ENCODE measurements around the gene ADRA2C.

Gene ADRA2C

DNA sequence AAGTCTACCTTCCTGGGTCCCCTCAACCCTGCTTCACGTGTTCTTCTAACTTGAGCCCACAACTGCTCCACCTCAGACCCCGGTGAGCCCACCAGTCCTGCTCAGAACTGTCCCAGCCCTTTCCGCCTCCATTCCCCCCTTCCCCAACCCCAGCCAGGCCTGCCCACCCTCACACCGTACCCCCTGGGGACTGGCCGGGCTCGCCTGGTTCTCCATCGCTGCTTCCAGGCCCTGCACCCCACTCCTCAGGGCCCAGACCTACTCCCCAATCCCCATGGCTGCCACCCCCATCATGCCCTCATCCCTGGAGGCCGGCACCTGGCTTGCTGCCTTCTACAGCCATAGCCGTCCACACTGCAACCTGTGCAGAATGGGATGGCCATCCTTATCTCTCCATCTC, 23.4 kb downstream of the ADRA2C start:
- Histone ChIP-seq H3K9ac (no peak overlapping the region), H3K36me3 (no peaks in the 10 kb centered on the region), H4K20me1 (peaks cover 0 to 61% (median 0%) of the 10 kb centered on the region in 11 experiments; a peak in 9 of 22 replicates), H3K27me3 (no peaks in the 10 kb centered on the region; a peak in 1 of 22 replicates), H3K4me1 (peaks cover 0 to 6% (median 0%) of the 10 kb centered on the region in 10 experiments; a peak in 5 of 20 replicates), H3K4me3 (no peak overlapping the region), H3K9me3 (replicated peaks in 1 of 11) (peaks cover 0 to 10% (median 0%) of the 10 kb centered on the region in 11 experiments; a peak in 6 of 22 replicates), H3K27ac (no peak overlapping the region), H3K4me2 (no peak overlapping the region)
- TF ChIP-seq Cebpa-rat (IDR thresholded peaks at IDR 0.05): no peak

DNA sequence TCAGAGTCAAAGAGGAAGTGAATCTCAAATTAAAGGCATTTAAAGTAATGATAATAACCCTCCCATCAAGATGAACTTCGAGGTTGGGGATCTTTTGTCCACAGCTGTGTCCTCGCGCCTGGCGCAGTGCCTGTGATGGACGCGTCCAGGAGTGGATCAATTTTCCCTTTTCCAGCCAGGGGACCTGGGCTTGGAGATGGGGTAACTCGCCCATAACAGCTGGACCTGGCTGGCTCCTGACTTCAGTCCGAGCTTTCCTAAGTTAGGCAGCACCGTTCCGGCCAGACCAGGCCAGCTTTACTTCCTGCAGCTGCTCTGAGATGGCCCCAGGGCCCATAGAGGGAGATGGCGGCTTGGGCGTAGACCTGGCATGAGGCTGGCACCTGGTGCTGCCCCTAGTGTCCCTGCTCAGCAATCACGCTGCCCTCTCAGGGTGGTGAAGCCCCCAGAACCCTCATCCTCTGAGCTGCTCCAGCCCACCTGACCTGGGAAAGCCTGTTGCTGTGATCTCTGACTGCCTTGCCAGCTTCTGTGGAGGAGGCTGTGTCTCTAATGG, 23.9 kb downstream of the ADRA2C start:
- no peak overlapping the region for H3K9ac ChIP-seq
- TF ChIP-seq Cebpa-rat (IDR thresholded peaks at IDR 0.05): no peak
- no peak overlapping the region for H3K4me2 ChIP-seq
- no peak overlapping the region for H3K27ac ChIP-seq
- H3K4me3 ChIP-seq: no peak overlapping the region
- H3K9me3 ChIP-seq (replicated peaks in 1 of 11): peaks cover under 1 to 15% (median 5%) of the 10 kb centered on the region in 11 experiments; a peak in 17 of 22 replicates
- H4K20me1 ChIP-seq: peaks cover 0 to 60% (median 0%) of the 10 kb centered on the region in 11 experiments; a peak in 9 of 22 replicates
- peaks cover 0 to under 1% (median 0%) of the 10 kb centered on the region in 10 experiments; a peak in 1 of 20 replicates for H3K4me1 ChIP-seq
- no peaks in the 10 kb centered on the region; a peak in 1 of 22 replicates for H3K27me3 ChIP-seq
- H3K36me3 ChIP-seq: no peaks in the 10 kb centered on the region

DNA sequence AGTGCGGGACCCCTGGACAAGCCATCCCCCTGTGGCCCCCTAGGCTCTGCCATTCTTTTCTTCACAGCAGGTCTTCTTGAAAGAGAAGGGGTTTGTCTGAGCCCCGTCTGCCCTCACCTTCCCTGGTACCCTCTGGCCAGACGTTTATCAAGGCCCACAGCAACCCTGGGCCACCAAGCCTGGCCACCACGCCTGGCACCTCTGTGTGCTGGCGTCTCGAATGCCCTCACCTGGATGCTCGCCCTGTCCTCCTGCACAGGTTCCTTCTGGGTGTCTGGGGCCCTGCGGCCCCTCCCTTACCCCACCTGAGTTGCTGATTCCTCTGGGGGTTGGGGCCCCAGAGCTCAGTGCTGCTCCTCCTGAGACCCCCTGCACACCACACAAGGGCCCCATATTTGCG, 25.1 kb downstream of the ADRA2C start:
- Histone ChIP-seq H3K4me2 (no peak overlapping the region), H3K9me3 (replicated peaks in 1 of 11) (peaks cover 11 to 26% (median 16%) of the 10 kb centered on the region in 11 experiments), H3K4me1 (no peaks in the 10 kb centered on the region), H4K20me1 (peaks cover 0 to 49% (median 0%) of the 10 kb centered on the region in 11 experiments; a peak in 9 of 22 replicates), H3K9ac (no peak overlapping the region), H3K4me3 (no peak overlapping the region), H3K27me3 (no peaks in the 10 kb centered on the region; a peak in 1 of 22 replicates), H3K36me3 (no peaks in the 10 kb centered on the region), H3K27ac (no peak overlapping the region)
- no peak for TF ChIP-seq Cebpa-rat (IDR thresholded peaks at IDR 0.05)

- H3K27me3 ChIP-seq: no peaks in the 10 kb centered on the region; a peak in 1 of 22 replicates
- TF ChIP-seq Cebpa-rat (IDR thresholded peaks at IDR 0.05): no peak
- H3K4me3 ChIP-seq: no peak overlapping the region
- no peak overlapping the region for H3K4me2 ChIP-seq
- no peaks in the 10 kb centered on the region for H3K4me1 ChIP-seq
- H3K27ac ChIP-seq: no peak overlapping the region
- no peaks in the 10 kb centered on the region for H3K36me3 ChIP-seq
- H3K9ac ChIP-seq: no peak overlapping the region
- H4K20me1 ChIP-seq: peaks cover 0 to 44% (median 0%) of the 10 kb centered on the region in 11 experiments; a peak in 9 of 22 replicates
- peaks cover 15 to 34% (median 21%) of the 10 kb centered on the region in 11 experiments for H3K9me3 ChIP-seq (replicated peaks in 1 of 11)
Measured at GRCh38 chr4:3791910-3792542, 25.8 kb downstream of the ADRA2C start.

- no peaks in the 10 kb centered on the region for H3K36me3 ChIP-seq
- H3K27ac ChIP-seq: no peak overlapping the region
- no peak for TF ChIP-seq Cebpa-rat (IDR thresholded peaks at IDR 0.05)
- H3K4me3 ChIP-seq: no peak overlapping the region
- no peak overlapping the region for H3K9ac ChIP-seq
- H3K4me2 ChIP-seq: no peak overlapping the region
- H3K27me3 ChIP-seq: no peaks in the 10 kb centered on the region; a peak in 1 of 22 replicates
- peaks cover 15 to 35% (median 23%) of the 10 kb centered on the region in 11 experiments for H3K9me3 ChIP-seq (replicated peaks in 1 of 11)
- H4K20me1 ChIP-seq: peaks cover 0 to 39% (median 0%) of the 10 kb centered on the region in 11 experiments; a peak in 9 of 22 replicates
- H3K4me1 ChIP-seq: no peaks in the 10 kb centered on the region
Measured at GRCh38 chr4:3792813-3793212, 26.6 kb downstream of the ADRA2C start.

DNA sequence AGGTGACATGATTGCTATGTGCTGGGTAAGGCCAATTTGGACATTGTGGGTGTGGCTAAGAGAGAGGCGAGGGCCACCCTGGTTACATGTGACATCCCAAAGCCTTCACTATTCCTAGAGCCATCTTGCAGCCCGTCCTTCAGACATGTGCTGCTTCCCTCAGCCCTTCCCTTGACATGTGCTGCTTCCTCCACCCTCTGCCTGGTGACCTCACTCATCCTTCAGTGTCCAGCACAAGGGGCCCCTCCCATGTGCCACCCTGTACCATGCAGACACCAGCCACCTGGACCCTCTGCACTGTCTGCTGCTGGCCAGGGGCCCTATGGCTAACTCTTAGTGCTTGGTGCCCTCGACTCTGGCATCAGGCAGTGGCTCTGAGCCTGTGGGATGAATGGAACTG, 27.4 kb downstream of the ADRA2C start:
- no peak overlapping the region for H3K9ac ChIP-seq
- no peaks in the 10 kb centered on the region; a peak in 1 of 22 replicates for H3K27me3 ChIP-seq
- TF ChIP-seq Cebpa-rat (IDR thresholded peaks at IDR 0.05): no peak
- no peaks in the 10 kb centered on the region for H3K4me1 ChIP-seq
- H3K4me2 ChIP-seq: no peak overlapping the region
- no peak overlapping the region for H3K4me3 ChIP-seq
- peaks cover 15 to 35% (median 23%) of the 10 kb centered on the region in 11 experiments for H3K9me3 ChIP-seq (replicated peaks in 1 of 11)
- H4K20me1 ChIP-seq: peaks cover 0 to 32% (median 0%) of the 10 kb centered on the region in 11 experiments; a peak in 9 of 22 replicates
- no peaks in the 10 kb centered on the region for H3K36me3 ChIP-seq
- no peak overlapping the region for H3K27ac ChIP-seq

- H3K27ac ChIP-seq: no peak overlapping the region
- H3K4me2 ChIP-seq: no peak overlapping the region
- TF ChIP-seq Cebpa-rat (IDR thresholded peaks at IDR 0.05): no peak
- no peaks in the 10 kb centered on the region for H3K36me3 ChIP-seq
- peaks cover 0 to 13% (median 0%) of the 10 kb centered on the region in 11 experiments; a peak in 1 of 22 replicates for H4K20me1 ChIP-seq
- H3K9me3 ChIP-seq (replicated peaks in 1 of 11): peaks cover 15 to 35% (median 23%) of the 10 kb centered on the region in 11 experiments
- H3K4me1 ChIP-seq: no peaks in the 10 kb centered on the region
- H3K27me3 ChIP-seq: no peaks in the 10 kb centered on the region; a peak in 1 of 22 replicates
- H3K4me3 ChIP-seq: no peak overlapping the region
- H3K9ac ChIP-seq: no peak overlapping the region
Measured at GRCh38 chr4:3796960-3797359, 30.8 kb downstream of the ADRA2C start.

DNA sequence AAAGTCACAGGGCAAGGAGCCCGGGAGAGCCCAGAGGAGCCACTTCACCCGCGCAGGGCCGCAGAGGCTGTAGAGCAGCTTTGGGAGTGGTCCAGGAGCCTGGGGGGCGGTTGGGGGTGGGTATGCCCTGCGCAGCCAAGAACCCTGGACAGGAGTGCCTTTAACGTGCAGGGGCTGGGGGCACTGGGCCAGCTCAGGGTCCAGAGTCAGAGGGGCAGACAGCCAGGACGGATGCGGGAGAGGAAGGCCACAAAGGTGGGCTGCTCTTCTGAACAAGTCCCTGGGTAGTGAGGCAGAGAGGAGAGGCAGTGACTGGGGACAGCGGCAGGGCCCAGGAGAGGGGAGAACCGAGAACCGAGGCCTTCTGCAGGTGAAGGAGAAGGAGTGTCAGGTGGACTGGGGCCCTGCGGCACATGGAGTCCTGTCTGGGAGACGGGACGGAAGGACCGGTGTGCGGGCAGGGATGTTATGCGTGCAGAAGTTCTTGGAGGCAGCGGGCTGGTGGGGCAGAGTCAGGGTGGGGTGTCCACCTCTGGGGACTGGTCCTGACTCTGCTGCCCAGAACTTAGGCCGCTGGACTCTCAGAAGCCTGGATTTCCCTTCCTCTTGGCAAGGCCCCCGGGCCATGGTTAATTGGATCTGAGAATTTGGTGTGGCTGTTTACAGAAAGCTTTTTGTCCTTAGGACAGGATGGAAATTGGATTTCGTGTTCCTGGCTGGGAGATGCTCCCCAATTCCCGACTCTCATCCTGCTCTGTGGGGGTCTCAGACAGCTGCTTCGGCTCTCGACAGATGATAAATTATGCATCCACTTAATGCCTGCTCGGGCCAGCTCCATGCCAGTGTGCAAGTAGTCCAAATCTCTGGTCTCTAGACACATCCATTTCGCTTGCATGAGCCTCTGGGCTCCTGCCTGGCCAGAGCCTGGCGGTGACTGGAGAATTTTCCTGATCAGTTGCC, 31.9 kb downstream of the ADRA2C start:
- no peak overlapping the region for H3K9ac ChIP-seq
- peaks cover 15 to 35% (median 23%) of the 10 kb centered on the region in 11 experiments for H3K9me3 ChIP-seq (replicated peaks in 1 of 11)
- H3K4me3 ChIP-seq: no peak overlapping the region
- no peak for TF ChIP-seq Cebpa-rat (IDR thresholded peaks at IDR 0.05)
- no peaks in the 10 kb centered on the region; a peak in 1 of 22 replicates for H3K27me3 ChIP-seq
- H3K4me1 ChIP-seq: peaks cover 0 to 11% (median 7%) of the 10 kb centered on the region in 10 experiments; a peak in 13 of 20 replicates
- H3K27ac ChIP-seq: no peak overlapping the region
- peaks cover 0 to 13% (median 0%) of the 10 kb centered on the region in 11 experiments; a peak in 1 of 22 replicates for H4K20me1 ChIP-seq
- no peaks in the 10 kb centered on the region for H3K36me3 ChIP-seq
- no peak overlapping the region for H3K4me2 ChIP-seq
